ENCODE data around the gene GIPR. TPM values are rescaled to one million over a fixed set of nuclear protein-coding genes. Genes with fewer than 3 reads are reported as not detected.

GIPR gene
- total and polyA plus RNA-seq, 10 of the 15 experiments (the other 5 are each of a cell fraction or from before 2014, with no cell fraction given), result 1.7 to 26.3 (median 13.7) TPM

DNA sequence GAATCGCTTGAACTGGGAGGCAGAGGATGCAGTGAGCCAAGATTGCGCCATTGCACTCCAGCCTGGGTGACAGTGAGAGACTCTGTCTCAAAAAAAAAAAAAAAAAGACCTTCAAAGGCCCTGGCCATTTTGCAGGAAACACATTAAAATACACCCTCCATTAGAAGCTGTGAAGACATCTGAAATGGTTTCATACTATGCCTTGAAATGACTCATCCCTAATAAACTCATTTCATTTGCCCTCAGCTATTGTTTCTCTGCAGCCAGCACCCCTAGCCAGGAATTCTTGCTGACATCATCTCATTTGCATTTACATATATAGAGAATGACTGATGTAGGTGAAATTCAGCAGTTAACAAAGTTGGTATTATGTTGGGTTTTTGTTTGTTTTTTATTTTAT lies 37.6 kb upstream of the GIPR start (continued):
- TF ChIP-seq ETV6 (conservative IDR thresholded peaks at IDR 0.05 in 1 of 2, IDR thresholded peaks at IDR 0.05 in 1 of 2; ENCODE audit: borderline replicate concordance in 1 of 2, low read depth in 1 of 2) (no peak), NFYB (IDR thresholded peaks at IDR 0.05; ENCODE audit: insufficient read depth, low read depth, low read length) (no peak), NFXL1 (IDR thresholded peaks at IDR 0.05; ENCODE audit: borderline replicate concordance) (no peak), MYC (IDR thresholded peaks at IDR 0.05; ENCODE audit: insufficient read depth, insufficient read length, insufficient replicate concordance, low read length, severe bottlenecking) (no peak), RFX5 (IDR thresholded peaks at IDR 0.05; ENCODE audit: low read depth, low read length) (no peak), RB1 (IDR thresholded peaks at IDR 0.05; ENCODE audit: borderline replicate concordance) (no peak), EGR1 (IDR thresholded peaks at IDR 0.05; ENCODE audit: borderline replicate concordance in 1 of 2, low read depth in 2 of 2, low read length in 2 of 2) (no peak), KAT2A (conservative IDR thresholded peaks at IDR 0.05; ENCODE audit: control insufficient read depth, low read depth, low read length) (no peak), POU2F2 (IDR thresholded peaks at IDR 0.05; ENCODE audit: borderline replicate concordance, low read depth, low read length) (peak; percentile 37; the same call in 1 of the 3 replicates), RAD51 (IDR thresholded peaks at IDR 0.05) (no peak), PML (IDR thresholded peaks at IDR 0.05; ENCODE audit: low read length) (no peak), POLR2A (IDR thresholded peaks at IDR 0.05; ENCODE audit: low read depth, low read length) (no peak), RUNX3 (IDR thresholded peaks at IDR 0.05; ENCODE audit: low read length) (peak; percentile 13; the same call in 1 of the 2 replicates), EP300 (IDR thresholded peaks at IDR 0.05; ENCODE audit: borderline replicate concordance in 1 of 2, control insufficient read depth in 1 of 2, low read depth in 2 of 2, low read length in 2 of 2) (peak in 1 of 2 experiments; percentile 17; a peak in 1 of 4 replicates), TAF1 (IDR thresholded peaks at IDR 0.05; ENCODE audit: borderline replicate concordance, low read depth, low read length) (no peak), SMAD1 (IDR thresholded peaks at IDR 0.05; ENCODE audit: low read depth, partially characterized antibody) (no peak), RELA (IDR thresholded peaks at IDR 0.05; ENCODE audit: borderline replicate concordance, partially characterized antibody) (no peak), NBN (IDR thresholded peaks at IDR 0.05) (0 out of 2 replicates have a peak, but pooled peaks have one; percentile 36), EZH2 (IDR thresholded peaks at IDR 0.05; ENCODE audit: borderline replicate concordance, control insufficient read depth, low read depth, low read length) (no peak), TCF12 (IDR thresholded peaks at IDR 0.05; ENCODE audit: low read depth, low read length) (no peak)
- TF ChIP-seq, protein P1, sequence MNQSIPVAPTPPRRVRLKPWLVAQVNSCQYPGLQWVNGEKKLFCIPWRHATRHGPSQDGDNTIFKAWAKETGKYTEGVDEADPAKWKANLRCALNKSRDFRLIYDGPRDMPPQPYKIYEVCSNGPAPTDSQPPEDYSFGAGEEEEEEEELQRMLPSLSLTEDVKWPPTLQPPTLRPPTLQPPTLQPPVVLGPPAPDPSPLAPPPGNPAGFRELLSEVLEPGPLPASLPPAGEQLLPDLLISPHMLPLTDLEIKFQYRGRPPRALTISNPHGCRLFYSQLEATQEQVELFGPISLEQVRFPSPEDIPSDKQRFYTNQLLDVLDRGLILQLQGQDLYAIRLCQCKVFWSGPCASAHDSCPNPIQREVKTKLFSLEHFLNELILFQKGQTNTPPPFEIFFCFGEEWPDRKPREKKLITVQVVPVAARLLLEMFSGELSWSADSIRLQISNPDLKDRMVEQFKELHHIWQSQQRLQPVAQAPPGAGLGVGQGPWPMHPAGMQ (IDR thresholded peaks at IDR 0.05; ENCODE audit: borderline replicate concordance), result no peak
- TF ChIP-seq, protein P2, sequence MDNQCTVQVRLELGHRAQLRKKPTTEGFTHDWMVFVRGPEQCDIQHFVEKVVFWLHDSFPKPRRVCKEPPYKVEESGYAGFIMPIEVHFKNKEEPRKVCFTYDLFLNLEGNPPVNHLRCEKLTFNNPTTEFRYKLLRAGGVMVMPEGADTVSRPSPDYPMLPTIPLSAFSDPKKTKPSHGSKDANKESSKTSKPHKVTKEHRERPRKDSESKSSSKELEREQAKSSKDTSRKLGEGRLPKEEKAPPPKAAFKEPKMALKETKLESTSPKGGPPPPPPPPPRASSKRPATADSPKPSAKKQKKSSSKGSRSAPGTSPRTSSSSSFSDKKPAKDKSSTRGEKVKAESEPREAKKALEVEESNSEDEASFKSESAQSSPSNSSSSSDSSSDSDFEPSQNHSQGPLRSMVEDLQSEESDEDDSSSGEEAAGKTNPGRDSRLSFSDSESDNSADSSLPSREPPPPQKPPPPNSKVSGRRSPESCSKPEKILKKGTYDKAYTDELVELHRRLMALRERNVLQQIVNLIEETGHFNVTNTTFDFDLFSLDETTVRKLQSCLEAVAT (IDR thresholded peaks at IDR 0.05), result no peak
- TF ChIP-seq, protein P3, sequence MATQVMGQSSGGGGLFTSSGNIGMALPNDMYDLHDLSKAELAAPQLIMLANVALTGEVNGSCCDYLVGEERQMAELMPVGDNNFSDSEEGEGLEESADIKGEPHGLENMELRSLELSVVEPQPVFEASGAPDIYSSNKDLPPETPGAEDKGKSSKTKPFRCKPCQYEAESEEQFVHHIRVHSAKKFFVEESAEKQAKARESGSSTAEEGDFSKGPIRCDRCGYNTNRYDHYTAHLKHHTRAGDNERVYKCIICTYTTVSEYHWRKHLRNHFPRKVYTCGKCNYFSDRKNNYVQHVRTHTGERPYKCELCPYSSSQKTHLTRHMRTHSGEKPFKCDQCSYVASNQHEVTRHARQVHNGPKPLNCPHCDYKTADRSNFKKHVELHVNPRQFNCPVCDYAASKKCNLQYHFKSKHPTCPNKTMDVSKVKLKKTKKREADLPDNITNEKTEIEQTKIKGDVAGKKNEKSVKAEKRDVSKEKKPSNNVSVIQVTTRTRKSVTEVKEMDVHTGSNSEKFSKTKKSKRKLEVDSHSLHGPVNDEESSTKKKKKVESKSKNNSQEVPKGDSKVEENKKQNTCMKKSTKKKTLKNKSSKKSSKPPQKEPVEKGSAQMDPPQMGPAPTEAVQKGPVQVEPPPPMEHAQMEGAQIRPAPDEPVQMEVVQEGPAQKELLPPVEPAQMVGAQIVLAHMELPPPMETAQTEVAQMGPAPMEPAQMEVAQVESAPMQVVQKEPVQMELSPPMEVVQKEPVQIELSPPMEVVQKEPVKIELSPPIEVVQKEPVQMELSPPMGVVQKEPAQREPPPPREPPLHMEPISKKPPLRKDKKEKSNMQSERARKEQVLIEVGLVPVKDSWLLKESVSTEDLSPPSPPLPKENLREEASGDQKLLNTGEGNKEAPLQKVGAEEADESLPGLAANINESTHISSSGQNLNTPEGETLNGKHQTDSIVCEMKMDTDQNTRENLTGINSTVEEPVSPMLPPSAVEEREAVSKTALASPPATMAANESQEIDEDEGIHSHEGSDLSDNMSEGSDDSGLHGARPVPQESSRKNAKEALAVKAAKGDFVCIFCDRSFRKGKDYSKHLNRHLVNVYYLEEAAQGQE (IDR thresholded peaks at IDR 0.05; ENCODE audit: low read depth, low read length), result no peak
- TF ChIP-seq, protein P4, sequence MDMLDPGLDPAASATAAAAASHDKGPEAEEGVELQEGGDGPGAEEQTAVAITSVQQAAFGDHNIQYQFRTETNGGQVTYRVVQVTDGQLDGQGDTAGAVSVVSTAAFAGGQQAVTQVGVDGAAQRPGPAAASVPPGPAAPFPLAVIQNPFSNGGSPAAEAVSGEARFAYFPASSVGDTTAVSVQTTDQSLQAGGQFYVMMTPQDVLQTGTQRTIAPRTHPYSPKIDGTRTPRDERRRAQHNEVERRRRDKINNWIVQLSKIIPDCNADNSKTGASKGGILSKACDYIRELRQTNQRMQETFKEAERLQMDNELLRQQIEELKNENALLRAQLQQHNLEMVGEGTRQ (IDR thresholded peaks at IDR 0.05; ENCODE audit: borderline replicate concordance, low read depth, low read length), result no peak
